B cell (primary cell): ENCODE data around the gene ACTR5. TPM values are rescaled to one million over a fixed set of nuclear protein-coding genes. Genes with fewer than 3 reads are reported as not detected.

ENCODE experiments used
- ATAC-seq: fragments of 200-7000 bp; cut with Tn5 transposase; one replicate; pipeline ENCODE4 v1.10.0; 2021; ENCODE audit warnings: low read depth, mild to moderate bottlenecking, moderate number of reproducible peaks, moderate library complexity
- CTCF ChIA-PET: fragments of 350-600 bp; sonication (Branson Sonifier 250); formaldehyde crosslinking; loops from one replicate; lab custom pipeline; 2021; ENCODE audit warnings: antibody characterized with exemption, inconsistent platforms; lab: Charles Lee
- POLR2A ChIA-PET: fragments of 350-600 bp; sonication (Branson Sonifier 250); formaldehyde crosslinking; loops from one replicate; lab custom pipeline; 2021; ENCODE audit warnings: antibody characterized with exemption; lab: Charles Lee
- DNase-seq: peaks from one replicate; pipeline ENCODE4 v3.0.0; 2013
- H2AFZ ChIP-seq: 2 replicates; pipeline ENCODE4 v1.6.1; 2012; ENCODE audit warnings: mild to moderate bottlenecking, low read depth, low read length; ENCODE audit not compliant: insufficient read depth, poor library complexity, severe bottlenecking
- H3K27ac ChIP-seq, 2 donors: 1 replicate in 1 of 2; 2 replicates in 1 of 2; pipeline ENCODE4 v1.5.1; 2012 to 2013; ENCODE audit warnings: low read length in 2 of 2, mild to moderate bottlenecking in 2 of 2, moderate library complexity in 1 of 2
- H3K27me3 ChIP-seq, 4 experiments: fragments of 200-600 bp in 1 of 4; sonication (generic) in 1 of 4; replicated peaks in 1 of 4; 1 replicate in 2 of 4; 2 replicates in 2 of 4; pipeline versions ENCODE4 v1.6.1 to v1.7.0; 2013 to 2016; ENCODE audit warnings: low read length in 3 of 4, mild to moderate bottlenecking in 2 of 4, mixed read lengths in 1 of 4, moderate library complexity in 1 of 4; ENCODE audit not compliant: insufficient read depth in 4 of 4, control insufficient read depth in 3 of 4; ENCODE audit errors: control extremely low read depth in 1 of 4
- H3K36me3 ChIP-seq, 2 experiments: replicated peaks in 1 of 2; 1 replicate in 1 of 2; 2 replicates in 1 of 2; pipeline versions ENCODE4 v1.6.1 to v1.7.1; 2013; ENCODE audit warnings: low read length in 1 of 2; ENCODE audit not compliant: insufficient read depth in 2 of 2, control insufficient read depth in 1 of 2; ENCODE audit errors: control extremely low read depth in 1 of 2, extremely low read depth in 1 of 2
- H3K4me1 ChIP-seq, 2 donors: fragments of 200-600 bp in 1 of 2; sonication (generic) in 1 of 2; 1 replicate in 1 of 2; 2 replicates in 1 of 2; pipeline versions ENCODE4 v1.5.1 to v1.6.1; 2013 to 2017; ENCODE audit warnings: low read length in 2 of 2; ENCODE audit not compliant: control insufficient read depth in 2 of 2, insufficient read depth in 2 of 2
- H3K4me2 ChIP-seq: replicated peaks from 2 replicates; pipeline ENCODE3; 2012; ENCODE audit warnings: mild to moderate bottlenecking, low read depth, low read length; ENCODE audit not compliant: poor library complexity, severe bottlenecking
- H3K4me3 ChIP-seq, 5 experiments: fragments of 200-600 bp in 1 of 5; sonication (generic) in 1 of 5; 1 replicate in 3 of 5; 2 replicates in 2 of 5; pipeline versions ENCODE4 v1.5.1 to v1.7.0; 2011 to 2016; ENCODE audit warnings: low read length in 4 of 5, mild to moderate bottlenecking in 4 of 5, low read depth in 2 of 5, control low read depth in 1 of 5, moderate library complexity in 1 of 5; ENCODE audit not compliant: insufficient read depth in 1 of 5; ENCODE audit errors: control extremely low read depth in 1 of 5, extremely low read depth in 1 of 5
- H3K79me2 ChIP-seq: fragments of 200-600 bp; sonication (generic); one replicate; pipeline ENCODE4 v1.6.0; 2016; ENCODE audit warnings: low read length; ENCODE audit not compliant: control insufficient read depth, insufficient read depth
- H3K9ac ChIP-seq: fragments of 200-600 bp; sonication (generic); 2 replicates; pipeline ENCODE4 v1.6.1; 2017; ENCODE audit warnings: mild to moderate bottlenecking, low read length, moderate library complexity
- H3K9me3 ChIP-seq, 3 donors: one replicate each; pipeline versions ENCODE4 v1.6.1 to v1.7.1; 2013; ENCODE audit warnings: low read length in 2 of 3; ENCODE audit not compliant: control insufficient read depth in 2 of 3, insufficient read depth in 1 of 3; ENCODE audit errors: control extremely low read depth in 1 of 3
- H4K20me1 ChIP-seq: 2 replicates; pipeline ENCODE4 v1.6.0; 2012; ENCODE audit warnings: mild to moderate bottlenecking, low read length; ENCODE audit not compliant: insufficient read depth, control insufficient read depth, poor library complexity, severe bottlenecking
- H3K27ac Mint-ChIP-seq: one replicate; pipeline ENCODE4 v1.8.0; 2021; ENCODE audit warnings: mixed read lengths
- H3K27me3 Mint-ChIP-seq: one replicate; pipeline ENCODE4 v1.8.0; 2021; ENCODE audit warnings: mixed read lengths
- H3K4me1 Mint-ChIP-seq: one replicate; pipeline ENCODE4 v1.8.0; 2021; ENCODE audit warnings: mixed read lengths
- H3K4me3 Mint-ChIP-seq: one replicate; pipeline ENCODE4 v1.8.0; 2021; ENCODE audit warnings: mixed read lengths
- H3K9me3 Mint-ChIP-seq: one replicate; pipeline ENCODE4 v1.8.0; 2022; ENCODE audit warnings: mixed read lengths; ENCODE audit not compliant: insufficient read depth
- EZH2 ChIP-seq: IDR thresholded peaks from 2 replicates; pipeline ENCODE4 v1.6.1; 2012; ENCODE audit warnings: borderline replicate concordance, low read depth, mild to moderate bottlenecking, moderate library complexity, low read length; ENCODE audit not compliant: insufficient read depth, poor library complexity, severe bottlenecking
- WGBS: methylation state at CpG from one replicate; pipeline ENCODE4 v1.1.5; 2013; ENCODE audit warnings: missing lambda C conversion rate; ENCODE audit not compliant: insufficient coverage; 5-methylcytosine and 5-hydroxymethylcytosine counted together
- intact Hi-C: fragments of 100-400 bp; cut with micrococcal nuclease; formaldehyde crosslinking; loops from one replicate; pipeline ENCODE4 v1.10.0; 2022
- polyA plus RNA-seq: library from polyadenylated mRNA; depleted of rRNA; stranded (reverse); fragments of >200 nt; gene quantifications from 2 replicates; pipeline ENCODE4 v1.2.3, GENCODE V29; 2012
- total RNA-seq, 2 donors: library from RNA; stranded (reverse); fragments of 120-200 nt in 1 of 2; gene quantifications; 1 replicate in 1 of 2; 2 replicates in 1 of 2; pipeline versions ENCODE4 v1.2.3 to v1.2.4, GENCODE V29; 2013 to 2022
- TF ChIP-seq, protein P1 (sequence below): fragments of 200-600 bp; IDR thresholded peaks from one replicate; pipeline ENCODE4 v1.8.0; 2022; ENCODE audit warnings: antibody characterized with exemption, mild to moderate bottlenecking

Gene ACTR5
- total and polyA plus RNA-seq, 2 donors (not counting 1 experiment from before 2014, with no cell fraction given), result 15.4 to 18.0 TPM

DNA sequence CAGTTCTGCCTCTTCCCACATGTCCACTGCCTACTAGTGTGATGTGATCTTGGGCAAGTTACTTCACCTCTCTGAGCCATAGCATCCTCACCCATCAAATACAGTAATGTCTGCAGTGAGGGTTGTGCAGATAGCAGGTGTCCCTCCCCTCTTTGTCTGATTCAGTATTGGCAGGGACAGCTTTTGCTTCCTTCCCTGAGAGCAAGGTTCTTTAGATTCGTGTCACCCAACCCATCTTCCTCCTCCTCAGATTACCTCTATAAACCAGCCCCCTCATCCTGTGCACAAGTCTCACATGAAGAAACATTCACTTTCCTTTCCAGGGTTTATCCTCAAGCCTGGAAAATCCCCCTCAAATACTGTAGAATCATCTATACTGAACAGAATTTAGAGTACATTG is 15.4 kb downstream of the ACTR5 start:
- Histone ChIP-seq H3K9me3 (no peaks in the 10 kb centered on the region), H3K79me2 (no peaks in the 10 kb centered on the region), H3K27me3 (no peaks in the 10 kb centered on the region), H3K4me3 (no peak overlapping the region), H2AFZ (no peak overlapping the region), H3K4me1 (no peaks in the 10 kb centered on the region), H3K9ac (no peak overlapping the region), H3K27ac (no peak overlapping the region), H3K36me3 (peaks cover 0 to 81% of the 10 kb centered on the region in 2 experiments), H3K4me2 (no peak overlapping the region), H4K20me1 (no peaks in the 10 kb centered on the region)
- DNase-seq (no peak), ATAC-seq (no peak)
- POLR2A ChIA-PET, result no interaction called here
- no peak overlapping the region for H3K4me3 Mint-ChIP-seq
- no peaks in the 10 kb centered on the region for H3K9me3 Mint-ChIP-seq
- CTCF ChIA-PET, result interaction anchor here (0.5 kb wide), 1 partner anchor 186 kb away, joined by 3 read pairs; no protein-coding TSS in a partner anchor
- no peak for TF ChIP-seq EZH2
- TF ChIP-seq, protein P1, sequence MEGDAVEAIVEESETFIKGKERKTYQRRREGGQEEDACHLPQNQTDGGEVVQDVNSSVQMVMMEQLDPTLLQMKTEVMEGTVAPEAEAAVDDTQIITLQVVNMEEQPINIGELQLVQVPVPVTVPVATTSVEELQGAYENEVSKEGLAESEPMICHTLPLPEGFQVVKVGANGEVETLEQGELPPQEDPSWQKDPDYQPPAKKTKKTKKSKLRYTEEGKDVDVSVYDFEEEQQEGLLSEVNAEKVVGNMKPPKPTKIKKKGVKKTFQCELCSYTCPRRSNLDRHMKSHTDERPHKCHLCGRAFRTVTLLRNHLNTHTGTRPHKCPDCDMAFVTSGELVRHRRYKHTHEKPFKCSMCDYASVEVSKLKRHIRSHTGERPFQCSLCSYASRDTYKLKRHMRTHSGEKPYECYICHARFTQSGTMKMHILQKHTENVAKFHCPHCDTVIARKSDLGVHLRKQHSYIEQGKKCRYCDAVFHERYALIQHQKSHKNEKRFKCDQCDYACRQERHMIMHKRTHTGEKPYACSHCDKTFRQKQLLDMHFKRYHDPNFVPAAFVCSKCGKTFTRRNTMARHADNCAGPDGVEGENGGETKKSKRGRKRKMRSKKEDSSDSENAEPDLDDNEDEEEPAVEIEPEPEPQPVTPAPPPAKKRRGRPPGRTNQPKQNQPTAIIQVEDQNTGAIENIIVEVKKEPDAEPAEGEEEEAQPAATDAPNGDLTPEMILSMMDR, result no peak
- no peaks in the 10 kb centered on the region for H3K4me1 Mint-ChIP-seq
- intact Hi-C loops, result no loop called here
- WGBS, result 67% methylated on average over 1 of the region's 1 CpG
- H3K27me3 Mint-ChIP-seq, result no peaks in the 10 kb centered on the region
- H3K27ac Mint-ChIP-seq, result no peak overlapping the region

GRCh38 chr20:38764567-38765318 is 16.5 kb downstream of the ACTR5 start:
- Histone ChIP-seq H4K20me1 (no peaks in the 10 kb centered on the region), H3K27ac (no peak overlapping the region), H3K9ac (no peak overlapping the region), H3K9me3 (no peaks in the 10 kb centered on the region), H2AFZ (no peak overlapping the region), H3K4me1 (no peaks in the 10 kb centered on the region), H3K27me3 (no peaks in the 10 kb centered on the region), H3K36me3 (peaks cover 0 to 78% of the 10 kb centered on the region in 2 experiments), H3K4me2 (no peak overlapping the region), H3K4me3 (no peak overlapping the region), H3K79me2 (no peaks in the 10 kb centered on the region)
- H3K27ac Mint-ChIP-seq, result no peak overlapping the region
- H3K4me1 Mint-ChIP-seq, result no peaks in the 10 kb centered on the region
- ChIA-PET CTCF (interaction anchor here (0.6 to 1.4 kb wide), 3 partner anchors 12 to 129 kb away, joined by 3 to 5 read pairs (median 3); no protein-coding TSS in a partner anchor), POLR2A (interaction anchor here (0.6 kb wide), 1 partner anchor 98 kb away, joined by 4 read pairs; no protein-coding TSS in a partner anchor)
- intact Hi-C loops, result no loop called here
- ATAC-seq (no peak), DNase-seq (no peak)
- WGBS, result 92% methylated on average over 4 of the region's 11 CpGs
- no peak overlapping the region for H3K4me3 Mint-ChIP-seq
- no peaks in the 10 kb centered on the region for H3K9me3 Mint-ChIP-seq
- TF ChIP-seq, protein P1, result no peak
- TF ChIP-seq EZH2, result no peak
- no peaks in the 10 kb centered on the region for H3K27me3 Mint-ChIP-seq
